ENCODE measurements around the gene TMOD1.

Gene TMOD1

DNA sequence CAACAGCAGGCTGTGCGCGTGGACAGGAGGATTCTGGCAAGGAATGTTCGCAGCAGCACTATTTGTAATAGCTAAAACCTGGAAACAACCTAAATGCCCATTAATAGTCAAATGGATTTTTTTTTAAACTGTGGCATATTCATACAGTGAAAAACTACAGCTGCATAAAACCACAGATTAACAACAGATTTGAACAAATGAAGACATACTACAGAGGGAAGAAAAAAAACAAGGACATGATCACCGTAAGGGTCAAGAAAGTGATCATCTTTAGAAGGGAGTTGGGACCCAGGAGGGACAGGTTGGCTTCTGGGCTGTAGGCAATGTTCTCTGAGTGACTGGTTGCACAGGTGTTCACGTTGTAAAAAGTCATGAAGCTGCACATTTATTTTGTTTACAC is 1.2 kb upstream of the TMOD1 start:
- no peak for DNase-seq

DNA sequence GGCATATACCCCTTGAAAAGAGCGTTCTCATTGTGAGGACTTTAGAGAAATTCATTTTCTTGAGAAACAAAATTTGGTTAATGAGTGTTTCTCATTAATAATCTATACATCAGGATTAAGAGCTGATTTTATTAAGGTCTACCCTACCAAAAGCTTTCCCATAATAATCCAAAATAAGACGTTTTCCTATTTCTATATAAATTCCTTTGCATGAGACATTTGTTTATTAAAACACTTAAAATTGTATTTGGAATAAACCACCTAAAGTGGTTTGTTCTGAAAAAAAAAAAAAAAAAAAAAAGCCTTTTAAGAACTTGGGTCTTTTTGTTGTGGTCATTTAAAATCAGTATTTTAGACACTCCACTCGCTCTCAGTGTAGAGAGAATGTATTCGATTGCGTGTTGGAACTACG is 695 bp upstream of the TMOD1 start:
- DNase-seq, result no peak

DNA sequence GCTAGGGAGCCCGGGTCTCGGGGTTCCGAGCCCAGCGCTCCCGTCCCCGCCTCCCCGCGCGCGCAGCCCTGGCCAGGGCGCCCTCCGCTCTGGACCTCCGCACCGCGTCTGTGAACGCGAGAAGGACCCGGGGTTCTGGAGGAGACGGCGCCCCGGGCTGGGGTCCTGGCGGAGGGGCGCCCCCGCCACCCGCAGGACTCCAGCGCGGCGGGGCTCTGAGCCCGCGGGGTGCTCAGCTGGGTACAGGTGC is 431 bp downstream of the TMOD1 start:
- no peak for DNase-seq

DNA sequence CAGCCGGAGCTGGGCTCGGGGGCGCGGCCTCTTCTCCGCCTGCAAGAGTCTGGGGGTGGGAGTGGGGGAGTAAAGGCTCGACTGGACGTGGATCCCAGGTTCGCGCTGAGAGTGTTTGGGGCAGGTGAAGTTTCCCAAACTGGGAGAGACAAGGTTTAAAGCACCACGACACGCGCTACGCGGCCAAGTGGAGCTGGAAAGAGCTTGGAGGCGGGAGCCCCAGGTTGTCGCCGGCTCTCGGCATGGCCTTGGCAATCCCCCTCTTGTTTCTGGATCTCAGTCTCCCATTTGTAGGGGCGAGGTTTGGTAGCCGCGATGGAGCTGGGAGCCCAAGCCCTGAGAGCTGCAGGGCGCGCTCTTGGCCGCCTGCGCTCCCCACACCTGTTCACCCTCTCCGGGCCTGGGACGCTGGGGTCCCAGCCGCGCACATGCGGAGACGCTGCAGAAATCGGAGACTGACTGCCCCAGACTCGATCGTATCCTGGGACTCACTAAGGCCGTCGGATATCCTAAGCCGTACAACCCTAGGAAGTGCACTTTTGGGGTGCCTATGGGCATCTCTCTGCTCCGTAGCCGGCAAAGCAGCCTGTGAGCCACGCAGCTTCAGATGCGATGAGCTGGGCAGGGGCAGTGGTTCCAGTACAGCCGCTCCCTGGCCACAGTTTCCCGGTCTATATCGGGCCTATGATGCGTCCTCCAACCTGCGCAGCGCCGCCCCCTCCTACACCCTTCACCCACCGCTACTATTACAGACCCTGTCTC is 937 bp downstream of the TMOD1 start:
- DNase-seq, result no peak

DNA sequence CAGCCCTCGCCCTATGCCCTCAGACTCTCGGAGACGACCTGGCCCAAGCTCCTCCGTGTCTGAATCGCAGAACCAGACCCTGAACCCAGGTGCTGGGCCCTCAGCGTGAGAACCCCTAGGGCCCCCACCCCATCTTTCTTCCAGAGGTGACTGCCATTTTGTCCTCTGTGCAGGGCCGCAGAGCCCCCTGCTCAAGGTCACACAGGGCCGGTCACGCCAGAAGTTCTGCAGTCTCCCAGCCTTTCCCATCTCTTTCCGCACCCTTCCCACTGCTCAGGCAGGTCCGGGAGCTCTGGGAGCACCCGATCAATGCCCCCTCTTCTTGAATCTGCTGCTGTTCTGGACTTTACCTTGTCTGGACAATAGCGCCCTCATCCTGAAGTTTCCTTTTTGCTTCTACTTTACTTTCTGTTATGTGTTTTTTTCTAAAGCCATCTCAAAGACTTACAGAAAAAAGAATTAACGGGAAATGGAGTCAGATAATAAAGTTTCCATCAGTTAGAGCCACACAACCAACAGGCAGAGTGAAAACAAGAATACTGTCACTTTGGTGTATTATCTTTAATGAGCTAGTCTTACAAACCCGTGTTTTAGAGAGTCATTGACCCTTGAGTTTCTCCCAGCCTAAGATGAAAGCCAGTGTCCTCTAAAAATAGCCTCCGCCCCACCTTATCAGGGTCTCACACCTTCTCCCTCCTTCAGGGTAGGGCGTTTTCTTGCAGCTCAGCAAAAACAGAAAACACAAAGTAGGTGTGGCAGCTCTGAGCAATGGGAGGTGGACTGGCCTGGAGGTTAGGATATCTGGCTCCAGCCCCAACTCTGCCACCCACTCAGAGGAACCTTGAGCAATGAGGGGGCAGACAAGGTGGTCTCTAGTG is 1.8 kb downstream of the TMOD1 start:
- no peak for DNase-seq

DNA sequence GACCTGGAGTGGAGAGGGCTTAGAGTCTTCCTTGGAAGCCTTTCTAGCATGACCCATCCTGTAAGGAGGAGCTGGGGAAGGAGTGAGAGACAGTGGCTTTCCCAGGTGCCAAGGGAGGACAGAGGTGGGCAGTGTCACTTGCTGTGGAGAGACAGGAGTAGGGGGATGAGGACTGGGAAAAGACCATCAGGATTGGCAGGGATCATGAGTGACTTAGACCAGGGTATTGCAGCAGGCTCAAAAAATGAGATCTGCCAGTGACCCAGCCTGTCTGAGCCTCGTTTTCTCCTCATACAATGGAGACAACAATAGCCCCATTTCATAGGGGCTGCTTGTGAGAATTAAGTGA is 2.4 kb downstream of the TMOD1 start:
- DNase-seq, result no peak

DNA sequence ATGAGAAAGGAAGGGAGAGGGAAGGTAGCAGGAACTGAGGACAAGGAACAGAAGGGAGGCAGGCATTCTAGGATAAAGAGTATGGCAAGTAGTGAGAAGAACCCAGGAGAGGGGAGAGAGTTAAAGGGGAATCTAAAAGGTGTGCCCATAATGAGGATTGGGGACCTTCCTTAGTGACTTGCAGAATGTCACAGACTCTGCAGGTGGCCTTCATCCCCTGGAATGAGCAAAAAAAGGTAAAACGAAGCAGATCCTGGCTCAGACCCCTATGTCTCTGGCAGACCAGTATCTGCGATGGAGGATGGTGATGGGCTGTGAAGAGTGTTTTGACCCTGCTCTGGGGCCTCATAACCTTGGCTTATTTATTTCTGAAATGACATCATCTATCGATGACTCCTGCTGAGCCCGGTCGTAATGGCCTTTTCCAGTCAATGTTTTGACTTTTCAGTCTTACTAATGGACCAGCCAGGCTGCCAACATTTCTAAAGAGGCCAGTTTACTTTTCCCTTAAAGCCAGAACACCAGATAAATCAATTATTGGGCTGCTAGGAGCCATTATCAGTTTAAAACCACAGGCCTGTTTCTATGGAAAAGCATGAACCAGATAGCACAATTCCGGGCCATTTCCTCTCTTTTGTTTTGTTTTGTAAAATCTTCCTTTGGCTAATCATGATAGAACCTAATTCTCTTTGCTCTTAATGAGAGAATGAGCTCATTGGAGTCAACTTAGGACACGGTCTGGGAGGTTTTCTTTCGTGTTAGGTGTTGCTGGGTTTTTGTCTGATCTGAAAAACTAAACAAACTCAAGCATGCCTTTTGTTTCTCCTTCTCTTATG is 3.1 kb downstream of the TMOD1 start:
- no peak for DNase-seq

DNA sequence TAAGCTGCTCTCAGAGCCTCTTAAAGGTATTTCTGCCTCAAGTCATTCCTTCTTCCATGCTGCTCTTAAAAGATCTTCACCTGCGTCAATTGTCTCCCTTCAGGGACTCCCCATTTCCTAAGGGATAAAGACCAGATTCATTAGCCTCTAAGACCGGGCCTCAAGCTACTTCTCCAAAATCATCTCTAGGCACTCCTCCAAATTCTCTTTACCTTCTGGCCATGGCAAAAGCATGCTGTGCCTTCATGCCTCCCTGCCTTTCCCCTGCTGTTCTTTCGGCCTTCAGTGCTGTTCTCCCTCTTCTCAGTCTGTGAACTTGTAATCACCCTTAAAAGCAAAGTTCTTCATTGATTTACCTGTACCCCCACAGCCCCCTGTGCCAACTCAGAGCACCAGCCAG is 4.4 kb downstream of the TMOD1 start:
- DNase-seq, result no peak

DNA sequence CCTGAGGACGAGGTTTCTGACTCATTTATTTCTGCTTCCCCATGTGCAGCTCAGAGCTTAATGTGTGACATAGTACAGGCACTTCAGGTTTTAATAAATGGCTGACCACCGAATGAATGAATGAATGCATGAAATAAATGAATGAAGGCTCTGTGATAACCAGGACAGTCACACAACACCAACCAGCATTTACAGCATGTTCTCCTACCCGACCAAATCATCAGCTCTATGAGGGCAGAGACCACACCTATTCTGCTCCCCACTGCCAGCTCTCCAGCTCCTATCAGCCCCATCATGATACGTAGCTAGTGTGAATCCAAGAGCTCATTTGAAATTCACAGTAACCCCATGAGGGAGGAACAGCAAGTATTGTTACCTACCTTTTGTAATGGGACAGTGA is 4.8 kb downstream of the TMOD1 start:
- DNase-seq, result no peak

DNA sequence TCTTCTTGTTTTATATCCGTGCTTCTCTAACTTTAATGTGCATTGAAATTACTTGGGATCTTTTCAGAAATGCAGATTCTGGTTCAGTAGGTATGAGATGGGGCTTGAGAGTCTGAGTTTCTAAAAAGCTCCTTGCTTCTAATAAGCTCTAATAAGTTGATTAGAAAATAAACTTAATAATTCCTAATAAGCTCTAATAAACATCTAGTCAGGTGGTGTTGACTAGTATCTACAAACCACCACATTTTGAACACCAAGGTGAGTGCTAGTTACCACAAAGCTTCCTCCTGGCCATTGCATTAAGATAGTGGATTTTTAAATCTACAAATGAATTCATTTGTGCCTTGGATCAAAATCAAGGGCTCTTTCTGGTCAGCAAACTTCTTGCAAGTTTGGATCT is 5.3 kb downstream of the TMOD1 start:
- no peak for DNase-seq

DNA sequence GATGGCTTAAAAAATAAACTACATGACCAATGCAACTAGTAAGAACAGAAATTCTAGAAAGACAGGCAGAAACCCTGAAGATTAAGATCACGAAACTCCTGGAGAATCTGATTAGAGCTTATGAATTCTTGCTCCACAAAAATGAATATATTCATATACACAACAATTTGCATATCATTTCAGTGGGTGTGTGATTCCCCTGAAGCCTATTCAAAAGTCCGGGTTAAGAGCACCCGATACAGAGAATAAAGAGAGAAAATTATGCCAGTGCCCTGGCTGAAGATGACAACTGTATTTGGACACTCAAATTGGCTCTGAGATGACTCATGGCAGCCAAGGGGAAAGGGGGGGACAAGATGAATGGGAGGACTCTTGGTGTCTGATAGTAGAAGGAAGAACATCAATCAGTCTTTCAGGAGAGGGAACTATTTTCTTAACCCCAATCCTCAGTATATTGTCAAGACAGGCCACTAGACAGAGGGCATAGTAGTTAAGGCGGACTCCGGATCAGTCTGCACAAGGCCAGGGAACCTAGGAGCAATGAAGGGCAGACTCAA is 6.0 kb downstream of the TMOD1 start:
- DNase-seq, result no peak

DNA sequence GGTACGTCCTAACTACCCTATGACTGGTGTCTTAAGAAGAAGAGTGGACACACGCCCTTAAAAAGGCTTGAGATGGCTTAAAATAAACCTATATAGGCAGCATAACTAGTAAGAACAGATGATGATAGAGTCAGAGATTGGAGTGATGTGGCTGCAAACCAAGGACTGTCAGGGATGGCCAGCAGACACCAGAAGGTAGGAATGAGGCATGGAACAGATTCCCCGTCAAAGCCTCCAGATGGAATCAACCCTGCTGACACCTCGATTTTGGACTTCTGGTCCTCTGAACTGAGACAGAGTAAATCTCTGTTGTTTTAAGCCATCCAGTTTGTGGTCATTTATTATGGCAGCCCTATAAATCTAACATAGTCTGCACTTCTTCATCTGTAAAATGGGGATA is 7.4 kb downstream of the TMOD1 start:
- no peak for DNase-seq

DNA sequence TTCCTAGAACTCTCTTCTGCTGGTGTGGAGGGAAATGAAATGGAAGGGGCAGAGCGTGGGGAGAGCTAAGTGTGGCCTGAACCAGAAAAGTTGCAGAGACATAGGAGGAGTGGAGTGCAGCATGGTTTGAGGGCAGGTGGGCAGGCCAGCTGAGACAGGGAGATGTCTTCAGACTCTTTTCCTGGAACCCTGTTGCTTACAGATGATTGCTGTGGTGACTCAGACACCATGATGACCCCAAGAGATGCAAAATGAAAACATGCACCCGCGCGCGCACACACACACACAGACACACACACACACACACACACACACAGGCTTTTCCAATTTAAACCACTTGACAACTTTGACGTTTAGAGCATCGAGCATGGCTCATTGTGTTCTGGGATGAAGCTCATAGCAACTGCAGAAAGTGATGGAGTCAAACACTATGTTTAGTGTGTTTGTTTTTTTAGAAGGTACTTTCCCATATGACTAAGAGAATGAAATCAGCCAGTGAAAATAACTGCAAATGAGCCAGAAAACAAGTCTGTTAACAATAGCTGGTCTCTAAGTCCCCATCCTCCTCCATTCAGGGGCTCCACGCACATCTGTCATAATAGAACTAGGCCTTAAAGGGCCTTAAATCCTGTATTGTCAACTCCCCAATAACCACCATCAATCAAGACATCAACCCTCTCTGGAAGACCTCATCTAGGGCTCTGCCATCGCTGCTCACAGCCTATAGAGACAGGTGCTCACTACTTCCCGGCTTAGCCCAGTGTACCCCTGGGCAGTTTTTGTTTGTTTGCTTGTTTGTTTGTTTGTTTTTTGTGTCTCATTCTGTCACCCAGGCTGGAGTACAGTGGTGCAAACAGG is 9.6 kb downstream of the TMOD1 start:
- DNase-seq, result no peak

DNA sequence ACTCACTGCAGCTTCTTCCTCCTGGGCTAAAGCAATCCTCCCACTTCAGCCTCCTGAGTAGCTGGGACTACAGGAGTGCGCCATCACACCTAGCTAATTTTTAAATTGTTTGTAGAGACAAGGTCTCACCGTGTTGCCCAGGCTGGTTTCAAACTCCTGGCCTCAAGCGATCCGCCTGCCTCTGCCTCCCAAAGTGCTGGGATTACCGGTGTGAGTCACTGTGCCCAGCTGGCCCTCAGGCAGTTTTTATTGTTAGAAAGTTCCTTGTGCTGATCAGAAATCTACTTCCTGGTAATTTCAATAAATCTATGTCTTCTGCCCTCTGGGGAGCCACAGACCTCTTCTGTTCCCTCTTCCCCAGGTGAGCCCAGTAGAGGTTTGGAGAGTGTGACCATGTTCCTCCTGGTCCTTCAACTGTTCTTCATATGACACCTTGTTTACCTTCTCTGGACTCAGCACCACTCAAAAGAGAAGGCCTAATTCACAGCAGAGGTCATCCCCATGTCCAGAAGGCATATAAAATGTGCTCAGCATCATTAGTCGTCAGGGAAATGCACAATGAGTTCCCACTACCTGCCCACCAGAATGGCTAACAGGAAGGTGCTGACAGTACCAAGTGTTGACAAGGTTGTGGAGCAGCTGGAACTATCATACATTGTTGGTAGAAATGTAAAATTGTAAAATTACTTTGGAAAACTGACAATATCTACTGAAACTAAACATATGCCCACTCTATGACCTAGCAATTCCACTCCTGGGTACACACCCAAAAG is 10.4 kb downstream of the TMOD1 start:
- DNase-seq, result no peak

DNA sequence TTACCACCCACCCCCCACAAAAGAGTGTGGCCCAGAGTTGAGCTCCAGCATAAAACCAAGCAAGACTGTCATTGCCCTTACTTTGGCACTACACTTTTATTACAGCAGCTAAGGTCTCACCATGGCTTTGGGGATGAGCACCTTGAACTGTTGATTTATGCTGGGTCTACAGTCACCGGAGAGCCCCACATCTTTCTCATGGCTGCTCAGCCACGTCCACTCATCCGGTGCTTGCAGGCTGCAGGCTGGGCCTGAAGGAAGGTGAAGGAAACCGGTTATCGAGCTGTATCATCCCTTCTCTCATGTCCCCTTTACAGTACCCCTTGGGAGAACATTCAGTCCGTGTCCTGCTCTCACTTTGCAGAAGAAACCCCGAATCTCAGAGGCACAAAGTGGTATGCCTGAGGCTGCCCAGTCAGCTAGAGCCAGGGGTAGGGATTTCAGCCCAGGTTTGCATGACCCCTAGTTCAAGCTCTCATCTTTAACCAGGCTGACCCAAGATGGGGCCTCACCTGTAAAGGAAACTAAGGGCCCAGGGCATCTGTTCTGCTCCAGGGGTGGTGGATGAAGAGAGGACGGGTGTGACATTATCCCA is 11.6 kb downstream of the TMOD1 start:
- DNase-seq, result no peak

DNA sequence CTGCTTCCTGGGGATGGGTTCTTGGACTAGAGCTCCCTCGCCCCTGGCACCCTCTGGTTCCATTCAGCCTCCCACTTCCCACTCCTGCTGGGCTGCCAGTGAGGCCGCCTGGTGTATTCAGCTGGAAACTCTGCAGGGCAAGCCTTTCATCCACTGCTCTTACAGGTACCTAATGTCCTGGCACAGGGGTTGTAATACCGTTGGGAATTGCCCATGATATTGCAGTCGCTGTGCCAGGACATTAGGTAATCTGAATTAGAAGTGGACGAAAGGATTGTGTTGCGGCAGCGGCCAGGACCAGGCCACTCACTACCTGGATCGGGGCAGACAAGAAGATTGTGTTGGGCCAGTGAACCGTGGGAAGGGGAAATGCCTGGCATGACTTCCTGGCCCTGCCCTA is 13.1 kb downstream of the TMOD1 start:
- DNase-seq, result no peak

DNA sequence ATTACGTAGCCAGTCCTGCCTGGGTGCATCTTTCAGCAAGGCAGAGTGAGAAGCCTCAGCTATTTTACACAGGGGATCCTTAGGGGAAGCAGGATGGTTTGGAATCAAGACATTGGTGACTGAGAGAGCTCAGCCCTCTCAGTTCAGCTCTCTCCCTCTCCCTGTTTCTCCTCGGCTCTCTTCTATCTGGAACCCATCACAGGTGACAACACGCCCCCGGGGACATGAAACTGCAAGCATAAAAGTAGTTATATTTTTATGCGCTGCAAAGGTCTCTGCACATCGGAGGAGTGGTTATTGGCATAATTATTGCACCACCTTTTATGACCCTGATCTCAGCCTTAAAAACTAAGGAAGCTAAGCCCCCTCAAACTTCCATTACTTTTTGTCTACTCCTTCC is 14.2 kb downstream of the TMOD1 start:
- no peak for DNase-seq

DNA sequence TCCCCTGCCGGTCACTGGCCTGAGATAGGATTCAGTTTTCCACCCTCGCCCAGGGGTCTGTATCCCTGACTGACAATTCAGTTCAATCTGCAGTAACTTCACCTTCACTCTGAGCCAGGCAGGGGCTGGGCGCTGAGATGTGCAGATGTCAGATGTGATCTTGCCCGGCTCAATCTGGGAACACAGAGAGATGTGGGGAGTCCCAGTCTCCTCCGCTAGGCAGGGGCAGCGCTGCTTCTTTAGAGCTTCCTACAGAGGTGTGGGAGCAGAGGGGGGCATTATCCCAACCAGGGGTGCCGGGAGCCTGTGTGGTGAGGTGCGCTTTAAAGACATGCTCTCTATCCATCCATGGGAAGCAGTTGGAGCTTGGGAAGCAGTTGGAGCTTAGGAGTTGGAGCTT is 14.6 kb downstream of the TMOD1 start:
- DNase-seq, result no peak

DNA sequence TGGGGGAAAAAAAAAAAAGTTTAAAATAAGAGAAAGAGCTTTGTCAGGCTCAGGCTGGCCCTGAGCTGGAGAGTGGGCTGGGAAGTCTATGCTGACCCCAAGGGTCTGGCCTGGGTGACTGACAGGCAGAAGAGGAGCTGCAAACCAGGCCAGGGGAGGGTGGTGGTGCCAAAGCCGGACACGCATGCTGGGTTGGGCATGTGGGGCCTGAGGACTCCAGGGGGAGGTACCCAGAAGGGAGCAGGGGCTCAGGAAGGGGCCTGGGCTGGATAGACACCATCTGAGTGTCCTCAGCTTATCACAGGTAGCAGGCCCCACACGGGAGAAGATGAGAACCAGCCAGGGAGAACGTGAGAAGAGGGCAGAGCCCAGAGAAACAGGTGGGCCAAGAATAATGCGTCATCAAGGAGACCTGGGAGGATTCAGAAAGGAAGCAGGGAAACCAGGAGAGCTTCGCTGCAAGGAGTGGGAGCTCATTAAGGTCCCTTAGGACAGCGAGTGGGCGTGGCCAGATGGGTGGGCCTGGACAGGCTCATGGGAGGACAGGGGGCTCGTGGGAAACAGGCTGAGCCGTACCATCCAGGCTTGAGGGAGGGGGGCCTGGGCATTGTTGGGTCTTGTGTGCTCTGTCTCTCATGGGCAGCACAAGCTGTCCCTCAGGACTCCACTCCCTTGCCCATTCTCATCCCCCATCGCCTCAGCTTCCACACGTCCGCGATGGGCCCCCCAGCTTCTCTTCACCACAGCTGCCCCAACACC is 16.0 kb downstream of the TMOD1 start:
- no peak for DNase-seq

DNA sequence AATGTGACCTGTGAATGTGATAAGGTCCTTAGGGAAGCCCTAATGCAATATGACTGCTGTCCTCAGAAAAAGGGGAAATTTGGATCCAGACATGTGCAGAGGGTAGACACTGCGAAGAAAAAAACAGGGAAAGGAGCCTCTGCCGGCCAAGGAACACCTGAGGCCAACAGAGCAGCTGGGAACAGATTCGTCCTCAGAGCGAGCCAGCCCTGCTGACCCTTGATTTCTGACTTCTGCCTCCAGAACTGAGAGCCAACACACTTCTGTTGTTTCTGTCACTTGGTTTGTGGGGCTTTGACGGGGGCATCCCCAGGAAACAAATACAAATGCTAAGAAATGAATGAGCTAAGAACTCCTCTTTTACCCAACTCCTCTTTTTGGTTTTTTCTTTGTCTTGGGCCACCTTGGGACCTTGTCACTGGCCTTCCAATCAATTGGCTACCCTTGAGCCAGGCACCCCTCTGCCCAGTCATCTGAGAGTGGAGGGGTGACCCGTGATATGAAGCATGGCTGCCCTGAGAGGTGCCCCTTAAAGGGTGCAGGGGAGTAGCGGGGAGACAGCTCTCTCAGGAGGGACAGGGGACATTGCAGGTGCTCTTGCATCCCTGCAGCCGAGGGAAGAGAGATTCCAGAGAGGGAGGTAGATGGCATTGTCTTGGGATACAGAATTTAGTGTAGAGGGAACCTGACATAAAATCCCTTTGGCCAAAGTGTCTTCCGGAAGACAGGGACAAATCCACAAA is 16.9 kb downstream of the TMOD1 start:
- DNase-seq, result no peak
